GM19099 (cell line): Measurements from ENCODE around the gene CLDN5.

Source experiments
- POLR2A ChIP-seq: IDR thresholded peaks from 3 replicates; pipeline ENCODE4 v1.6.1; 2011; ENCODE audit warnings: low read depth; ENCODE audit not compliant: insufficient read length; ENCODE audit errors: extremely low read depth

The CLDN5 gene

DNA sequence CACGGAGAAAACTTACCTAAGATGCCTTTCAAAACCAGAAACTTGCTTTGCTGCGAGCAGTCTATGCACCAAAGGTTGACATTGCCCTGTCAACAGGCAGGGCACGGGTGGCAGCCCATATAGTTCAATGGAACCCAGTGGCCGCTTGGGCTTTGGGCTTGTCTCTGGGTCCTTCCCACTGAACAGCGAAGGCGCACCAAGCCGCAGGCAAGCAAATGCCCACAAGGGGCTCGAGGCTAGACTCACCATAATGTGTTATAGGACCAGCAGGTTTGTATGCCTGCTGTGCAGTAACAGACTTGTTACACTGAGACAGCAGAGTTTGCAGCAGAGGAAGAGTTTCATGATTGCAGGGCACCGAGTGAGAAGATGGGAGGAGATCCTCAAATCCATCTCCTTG is 20.3 kb downstream of the CLDN5 start:
- no peak for TF ChIP-seq POLR2A

DNA sequence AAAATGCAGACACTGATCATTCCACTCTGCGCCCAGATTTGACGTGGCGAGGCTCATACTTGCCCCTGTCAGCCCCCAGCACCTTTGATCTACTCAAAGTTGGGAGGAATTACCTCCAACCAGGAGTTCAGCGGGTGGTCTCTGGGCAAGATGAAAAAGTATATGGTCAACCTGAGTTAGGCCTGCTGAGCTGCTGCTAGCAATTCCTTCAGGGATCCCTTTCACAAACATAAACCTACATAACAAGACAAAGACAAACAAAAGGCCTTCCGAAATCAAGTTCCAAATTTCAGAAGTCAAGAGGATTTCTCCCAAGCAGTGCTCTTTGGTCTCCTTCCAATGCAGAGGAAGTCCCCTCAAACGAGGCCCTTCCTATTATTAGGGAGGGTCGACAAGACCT is 20.8 kb downstream of the CLDN5 start:
- TF ChIP-seq POLR2A = no peak

DNA sequence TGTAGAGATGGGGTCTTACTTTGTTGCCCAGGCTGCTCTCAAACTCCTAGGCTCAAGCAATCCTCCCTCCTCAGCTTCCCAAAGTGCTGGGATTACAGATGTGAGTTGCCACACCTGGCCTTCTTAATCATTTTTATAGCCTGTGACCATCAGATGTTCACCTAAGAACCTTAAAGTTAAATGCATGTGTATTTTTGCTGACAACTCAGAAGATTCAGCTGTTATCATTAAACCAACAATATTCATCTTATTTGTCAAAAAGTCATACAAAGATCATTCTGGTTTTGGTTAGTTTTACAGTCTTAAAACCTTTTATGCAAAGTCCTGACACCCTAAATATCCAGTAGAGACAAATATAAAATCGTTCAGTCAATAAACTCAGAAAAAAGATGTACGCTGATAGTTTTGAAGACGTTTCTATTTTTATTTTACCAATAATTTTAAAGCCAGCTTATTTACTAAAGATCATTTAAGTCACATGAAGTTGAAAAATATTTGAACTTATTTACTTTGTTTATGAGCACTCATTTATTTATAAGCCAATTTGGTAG is 22.2 kb downstream of the CLDN5 start:
- no peak for TF ChIP-seq POLR2A

DNA sequence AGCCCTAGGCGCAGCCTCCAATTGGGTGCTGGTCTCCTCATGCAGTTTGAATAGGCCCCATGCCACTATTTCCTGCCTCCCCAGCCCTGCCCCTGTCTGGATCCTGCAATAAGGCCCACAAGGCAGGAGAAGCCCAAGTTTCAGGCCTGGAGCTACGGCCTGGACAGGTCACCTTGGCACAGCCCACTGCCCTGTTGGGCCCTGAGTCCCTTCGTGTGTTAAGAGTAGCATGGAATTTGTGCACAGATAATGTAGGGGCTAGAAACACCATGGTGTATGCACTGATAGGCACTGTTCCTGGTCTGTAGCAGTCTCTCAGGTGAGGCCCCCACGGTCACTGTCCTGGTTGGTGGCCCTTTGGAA is 24.3 kb downstream of the CLDN5 start:
- TF ChIP-seq POLR2A = no peak

DNA sequence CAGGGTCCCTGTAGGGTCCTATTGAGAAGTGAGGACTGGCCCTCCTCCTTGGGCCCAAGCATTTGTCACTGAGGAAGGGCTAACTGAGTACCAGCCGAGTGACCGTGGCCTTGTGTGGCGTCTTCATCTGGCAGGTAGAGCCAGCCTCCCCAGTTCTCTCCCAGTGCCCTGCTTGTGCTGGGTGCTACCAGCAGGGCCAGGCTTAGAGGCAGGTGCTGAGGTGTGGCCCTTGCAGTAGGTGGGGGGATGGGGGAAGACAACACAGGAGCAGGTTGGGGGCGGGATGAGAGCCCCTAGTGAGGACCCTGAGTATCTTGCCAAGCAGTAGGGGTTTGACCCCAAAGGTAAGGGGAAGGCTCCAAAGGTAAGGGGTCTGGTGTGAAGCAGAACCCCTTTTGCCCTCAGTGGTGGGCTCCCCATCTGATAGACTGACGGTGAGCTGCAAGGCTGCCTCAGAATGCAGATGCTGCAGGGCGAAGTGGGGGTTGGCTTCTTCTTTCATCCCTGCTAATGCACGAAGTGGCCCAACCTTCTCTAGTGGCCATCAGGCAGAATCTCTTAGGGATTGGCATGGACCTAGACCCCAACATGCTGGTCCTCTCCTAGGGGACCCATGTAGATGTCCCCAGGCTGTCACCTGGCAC is 24.9 kb downstream of the CLDN5 start:
- TF ChIP-seq POLR2A = no peak

DNA sequence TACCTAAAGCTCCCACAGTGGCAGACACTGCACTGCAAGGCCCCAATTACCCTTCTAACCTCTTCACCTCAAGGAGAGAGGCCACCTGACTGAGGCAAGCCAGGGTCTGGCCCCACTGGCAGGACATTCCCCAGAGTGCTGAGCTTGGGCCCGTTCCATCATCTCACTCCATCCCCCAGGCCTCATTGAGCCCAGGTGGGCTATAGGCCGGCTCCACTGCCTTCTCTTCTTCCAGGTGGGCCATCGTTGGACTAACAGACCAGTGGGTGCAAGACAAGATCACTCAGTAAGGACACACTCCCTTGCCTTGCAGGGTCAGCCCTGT is 25.4 kb downstream of the CLDN5 start:
- TF ChIP-seq POLR2A = no peak

DNA sequence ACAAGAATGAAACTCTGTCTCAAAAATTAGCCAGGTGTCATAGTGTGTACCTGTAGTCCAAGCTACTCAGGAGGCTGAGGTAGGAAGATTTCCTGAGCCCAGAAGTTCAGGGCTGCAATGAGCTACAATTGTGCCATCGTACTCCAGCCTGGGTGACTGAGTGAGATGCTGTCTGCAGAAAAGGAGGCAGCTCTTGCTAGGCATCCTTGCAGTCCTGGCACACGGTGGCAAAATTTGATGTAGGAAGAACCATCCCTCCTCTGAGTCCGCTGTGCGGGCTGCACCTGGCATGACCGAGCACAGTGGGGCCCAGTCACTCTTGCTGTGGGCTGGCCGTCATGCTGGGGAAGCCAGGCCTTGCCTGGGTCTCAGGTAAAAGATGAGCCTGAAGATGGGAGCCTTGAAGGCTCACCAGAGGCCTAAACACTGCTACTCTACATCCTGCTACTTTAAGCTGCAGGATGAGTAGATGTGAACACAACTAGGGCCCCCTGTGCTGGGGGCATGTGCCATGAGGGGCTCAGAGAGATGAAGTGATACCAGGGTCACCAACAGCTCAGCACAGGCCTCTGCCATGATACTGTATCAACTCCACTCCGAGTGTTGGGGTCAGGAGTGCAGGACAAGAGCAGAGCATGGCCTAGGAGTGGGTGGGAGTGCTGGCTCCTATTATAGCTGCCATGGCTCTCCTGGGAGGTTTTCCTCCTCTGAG is 25.9 kb downstream of the CLDN5 start:
- no peak for TF ChIP-seq POLR2A

DNA sequence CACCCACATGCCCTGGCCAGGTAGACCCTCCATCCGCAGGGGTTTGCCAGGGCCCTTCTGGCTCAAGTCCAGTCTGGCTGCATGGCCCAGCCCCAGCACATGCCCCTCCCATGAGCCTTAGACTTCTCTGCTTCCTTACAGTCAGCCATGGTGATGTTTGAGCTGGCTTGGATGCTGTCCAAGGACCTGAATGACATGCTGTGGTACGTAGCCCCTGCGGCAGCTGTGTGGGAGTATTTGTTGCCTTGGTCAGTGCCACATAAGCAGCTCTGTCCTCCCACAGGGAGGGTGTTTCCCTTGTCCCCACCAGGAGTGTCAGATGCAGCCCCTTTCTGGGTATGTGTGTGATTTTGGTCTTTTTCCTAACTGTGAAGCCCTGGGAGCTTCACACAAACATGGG is 27.0 kb downstream of the CLDN5 start:
- no peak for TF ChIP-seq POLR2A

DNA sequence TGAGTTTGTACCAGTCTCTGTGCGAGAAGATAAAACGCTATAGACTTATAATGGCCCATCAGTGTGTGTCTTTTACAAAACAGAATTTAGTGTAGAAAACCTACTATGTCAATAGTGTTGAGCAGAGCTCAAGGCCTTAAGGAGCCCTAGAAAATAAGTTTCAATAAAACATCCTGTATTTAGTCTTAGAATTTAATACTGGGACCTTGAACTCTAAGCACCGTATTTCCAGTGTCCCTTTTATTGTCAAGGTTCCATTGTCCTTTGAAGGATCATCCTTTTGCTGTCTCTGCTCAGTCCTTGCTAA is 27.9 kb downstream of the CLDN5 start:
- TF ChIP-seq POLR2A = no peak

DNA sequence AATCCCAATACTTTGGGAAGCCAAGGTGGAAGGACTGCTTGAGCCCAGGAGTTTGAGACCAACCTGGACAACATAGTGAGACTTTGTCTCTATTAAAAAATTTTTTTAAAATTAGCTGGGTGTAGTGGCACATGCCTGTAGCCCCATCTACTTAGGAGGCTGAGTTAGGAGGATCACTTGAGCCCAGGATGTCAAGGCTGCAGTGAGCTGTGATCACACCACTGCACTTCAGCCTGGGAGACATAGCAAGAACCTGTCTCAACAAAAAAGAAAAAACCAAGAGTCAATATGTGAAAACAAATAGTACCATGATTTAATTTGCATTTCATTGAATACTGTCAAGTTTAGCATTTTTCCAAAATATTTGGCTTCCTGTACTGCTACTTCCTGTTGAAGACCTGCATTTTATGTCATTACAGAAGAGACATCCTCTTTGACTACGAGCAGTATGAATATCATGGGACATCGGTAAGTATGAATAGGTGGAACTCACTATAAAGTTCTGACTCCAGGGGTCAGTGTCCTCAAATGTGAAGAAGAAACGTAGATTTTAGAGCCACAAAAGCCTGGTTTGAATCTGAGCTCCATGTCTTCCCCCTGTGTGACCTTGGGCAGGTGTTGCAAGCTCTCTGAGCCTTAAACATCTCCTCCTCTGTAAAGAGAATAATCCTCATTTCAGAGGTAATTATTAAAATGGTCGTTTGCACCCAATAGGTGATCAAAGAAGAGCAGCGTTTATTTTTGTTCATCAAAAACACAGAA is 28.5 kb downstream of the CLDN5 start:
- TF ChIP-seq POLR2A = no peak

DNA sequence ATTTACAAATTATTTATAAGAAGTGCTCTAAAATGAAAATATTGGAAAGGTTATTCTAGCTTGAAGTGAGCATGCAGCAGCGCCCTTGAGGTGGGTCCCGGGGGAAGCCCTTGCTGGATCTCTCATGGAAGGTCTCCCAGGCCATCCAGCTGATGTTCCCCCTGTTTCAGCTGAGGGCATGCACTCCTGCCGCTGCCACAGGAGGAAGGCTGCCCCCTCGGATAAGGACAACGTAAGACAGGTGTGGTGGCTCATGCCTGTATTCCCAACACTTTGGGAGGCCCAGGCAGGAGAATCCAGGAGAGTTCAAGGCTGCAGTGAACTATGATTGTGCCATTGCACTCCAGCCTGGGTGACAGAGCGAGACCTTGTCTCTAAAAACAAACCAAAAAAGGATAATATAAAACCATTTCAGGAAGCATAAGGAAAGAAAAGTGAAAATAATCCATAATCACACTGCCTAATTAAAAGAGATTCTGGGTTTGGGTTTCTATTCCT is 29.5 kb downstream of the CLDN5 start:
- no peak for TF ChIP-seq POLR2A

DNA sequence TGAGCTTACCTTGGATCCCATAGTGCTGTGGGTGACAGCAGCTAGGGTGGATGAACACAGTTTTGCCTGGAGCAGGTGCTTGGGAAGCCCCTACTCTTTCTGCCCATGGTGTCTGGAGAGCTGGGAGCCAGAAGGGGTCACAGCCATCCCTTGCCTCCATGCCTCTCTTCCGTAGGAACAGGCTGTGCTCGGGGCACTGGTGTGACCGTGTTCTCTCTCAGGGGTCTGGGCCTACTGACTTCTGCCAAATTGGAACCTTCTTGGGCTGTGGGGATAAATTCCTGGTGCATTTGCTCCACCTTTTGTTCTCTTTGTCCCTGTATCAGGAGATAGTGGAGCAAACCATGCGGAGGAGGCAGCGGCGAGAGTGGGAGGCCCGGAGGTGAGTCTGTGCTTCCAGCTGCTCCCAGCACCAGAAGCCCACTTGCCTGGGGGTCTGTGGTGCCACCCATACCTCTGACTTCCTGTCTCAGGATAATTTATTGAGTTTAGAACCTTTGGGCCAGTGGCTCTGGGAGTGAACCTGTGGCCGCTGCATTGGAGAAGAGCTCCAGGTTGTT is 30.1 kb downstream of the CLDN5 start:
- no peak for TF ChIP-seq POLR2A

DNA sequence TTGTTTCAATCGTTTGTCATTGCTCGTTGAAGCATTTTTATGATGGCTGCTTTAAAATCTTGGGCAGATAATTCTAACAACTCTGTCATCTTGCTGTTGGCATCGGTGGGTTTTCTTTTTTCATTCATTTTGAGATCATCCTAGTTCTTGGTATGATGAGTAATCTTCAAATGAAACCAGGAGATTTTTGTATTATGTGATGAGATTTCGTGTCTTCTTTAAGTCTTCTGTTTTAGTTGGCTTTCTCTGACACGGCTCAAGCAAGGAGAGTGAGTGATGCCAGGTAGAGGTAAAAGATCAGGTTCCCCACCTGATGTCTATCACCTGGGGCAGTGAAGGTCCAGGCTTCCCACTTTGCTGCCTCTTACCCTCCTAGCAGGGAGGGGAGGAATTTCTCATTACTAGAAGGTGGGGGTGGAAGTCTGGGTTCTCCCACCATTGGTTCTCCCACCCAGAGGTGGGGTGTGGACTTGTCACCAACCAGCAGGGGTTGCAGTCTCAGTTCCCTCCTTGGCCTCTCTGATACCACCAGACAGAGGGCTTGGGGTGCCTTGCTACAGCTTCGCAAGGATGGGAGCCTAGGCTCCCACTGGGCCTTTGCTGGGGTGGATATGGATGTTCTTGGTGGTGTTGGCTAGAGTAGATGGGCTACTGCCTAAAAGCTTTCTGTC is 31.6 kb downstream of the CLDN5 start:
- TF ChIP-seq POLR2A = no peak

DNA sequence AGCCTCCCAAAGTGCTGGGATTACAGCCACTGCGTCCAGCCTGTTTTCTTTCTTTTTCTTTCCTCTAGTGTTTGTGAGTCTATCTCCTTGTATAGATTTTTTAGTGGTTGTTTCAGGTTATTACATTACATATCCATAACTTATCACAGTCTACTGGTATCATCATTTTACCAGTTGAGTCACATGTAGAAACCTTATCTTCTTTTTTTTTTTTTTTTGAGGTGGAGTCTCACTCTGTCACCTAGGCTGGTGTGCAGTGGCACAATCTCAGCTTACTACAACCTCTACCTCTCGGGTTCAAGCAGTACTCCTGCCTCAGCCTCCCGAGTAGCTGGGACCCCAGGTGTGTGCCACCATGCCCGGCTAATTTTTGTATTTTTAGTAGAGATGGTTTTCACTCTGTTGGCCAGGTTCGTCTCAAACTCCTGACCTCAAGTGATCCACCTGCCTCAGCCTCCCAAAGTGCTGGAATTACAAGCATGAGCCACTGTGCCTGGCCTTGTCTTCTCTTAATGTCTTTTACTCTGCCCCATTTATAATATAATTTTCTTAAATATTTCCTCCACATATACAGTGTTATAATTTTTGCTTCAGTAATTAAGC is 33.5 kb downstream of the CLDN5 start:
- no peak for TF ChIP-seq POLR2A
